Activated effector memory CD4-positive, alpha-beta T cell treated with anti-CD3 and anti-CD28 coated beads, Interleukin-2, amount 50 U/mL, for 16 hours (primary cell): ENCODE measurements around the gene P2RX1.

Experiments
- DNase-seq: peaks from one replicate; pipeline ENCODE4 v3.0.0-alpha.2; 2020

The P2RX1 gene

GRCh38 chr17:3848229-3848835 lies 67.9 kb downstream of the P2RX1 start:
- DNase-seq, result no peak

DNA sequence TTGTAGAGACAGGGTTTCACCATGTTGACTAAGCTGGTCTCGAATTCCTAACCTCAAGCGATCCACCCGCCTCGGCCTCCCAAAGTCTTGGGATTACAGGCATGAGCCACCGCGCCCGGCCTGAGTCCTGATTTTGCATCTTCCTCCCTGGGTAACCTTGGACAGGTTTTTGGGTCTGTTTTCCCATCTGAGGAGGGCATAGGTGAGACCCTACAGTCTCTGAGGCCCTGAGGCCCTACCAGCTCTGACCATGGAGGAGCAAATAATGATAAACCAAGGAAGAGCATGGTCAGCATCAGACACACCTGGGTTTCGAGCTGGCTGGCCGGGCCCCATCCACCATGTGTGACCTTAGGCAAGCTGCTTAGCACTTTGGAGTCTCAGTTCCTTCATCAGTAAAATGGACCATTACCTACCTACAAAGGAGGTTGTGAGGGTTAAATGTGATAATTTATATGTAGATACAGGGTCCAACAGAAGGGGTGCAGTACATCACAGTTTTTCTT lies 69.0 kb downstream of the P2RX1 start:
- no peak for DNase-seq
